HS-27A (cell line): ENCODE data around the gene NPDC1.

Experiments
- DNase-seq: peaks from one replicate; pipeline ENCODE4 v3.0.0-alpha.2; 2012; ENCODE audit warnings: low read depth, missing footprints

Gene NPDC1

GRCh38 chr9:136991993-136992818, 53.8 kb downstream of the NPDC1 start, which contains the start of gene PAXX:
TSS of gene PAXX (plus strand) at chr9:136992422. CDS start at chr9:136992444, 22 bp downstream.
- DNase-seq: no peak

- DNase-seq: no peak
Measured at GRCh38 chr9:136990242-136990911, 55.6 kb downstream of the NPDC1 start.
